SU-DHL-6 (cell line): ENCODE data around the gene RPL32.

Experiments used
- H2AFZ ChIP-seq: fragments of 200-600 bp; sonication (generic); 2 replicates; pipeline ENCODE4 v1.6.1; 2014; ENCODE audit warnings: low read depth, mild to moderate bottlenecking, moderate library complexity, mixed read lengths, antibody characterized with exemption, low read length; ENCODE audit not compliant: severe bottlenecking
- H3F3A ChIP-seq: fragments of 200-600 bp; shearing (Covaris generic); 2 replicates; pipeline ENCODE4 v1.6.0; 2016; ENCODE audit warnings: antibody characterized with exemption, mild to moderate bottlenecking; ENCODE audit not compliant: insufficient read depth
- H3K27ac ChIP-seq: fragments of 200-600 bp; sonication (generic); 2 replicates; pipeline ENCODE4 v1.5.1; 2016; ENCODE audit warnings: low read depth, mild to moderate bottlenecking, low read length, moderate library complexity, mixed read lengths
- H3K27me3 ChIP-seq: fragments of 200-600 bp; sonication (generic), shearing (Covaris generic); 2 replicates; pipeline ENCODE4 v1.6.0; 2014; ENCODE audit warnings: mild to moderate bottlenecking, low read length
- H3K36me3 ChIP-seq: fragments of 200-600 bp; sonication (generic); 2 replicates; pipeline ENCODE4 v1.6.1; 2014; ENCODE audit warnings: mild to moderate bottlenecking, low read length, mixed read lengths
- H3K4me2 ChIP-seq: fragments of 300-600, 200-600 bp; shearing (Covaris generic), sonication (generic); 2 replicates; pipeline ENCODE4 v1.6.0; 2014; ENCODE audit warnings: low read length, low read depth, mild to moderate bottlenecking; ENCODE audit not compliant: poor library complexity, severe bottlenecking
- H3K4me3 ChIP-seq: fragments of 200-600 bp; sonication (generic); 2 replicates; pipeline ENCODE4 v1.5.1; 2014; ENCODE audit warnings: antibody characterized with exemption, low read length, mild to moderate bottlenecking, mixed read lengths; ENCODE audit not compliant: insufficient read depth, poor library complexity, severe bottlenecking
- H3K79me2 ChIP-seq: fragments of 200-600 bp; sonication (generic); 2 replicates; pipeline ENCODE4 v1.6.1; 2014; ENCODE audit warnings: mild to moderate bottlenecking, low read length, moderate library complexity; ENCODE audit not compliant: insufficient read depth
- H3K9ac ChIP-seq: fragments of 200-600 bp; sonication (generic); 2 replicates; pipeline ENCODE4 v1.7.0; 2014; ENCODE audit warnings: mild to moderate bottlenecking, low read length
- H3K9me2 ChIP-seq: fragments of 200-600 bp; sonication (generic); replicated peaks from 2 replicates; pipeline ENCODE4 v1.6.1; 2014; ENCODE audit warnings: low read length; ENCODE audit not compliant: insufficient read depth
- H3K9me3 ChIP-seq: fragments of 200-600 bp; sonication (generic); 2 replicates; pipeline ENCODE4 v1.6.1; 2014; ENCODE audit warnings: low read length, mixed read lengths; ENCODE audit not compliant: insufficient read depth
- H4K20me1 ChIP-seq: fragments of 200-600 bp; sonication (generic); 2 replicates; pipeline ENCODE4 v1.6.1; 2014; ENCODE audit warnings: low read depth, mild to moderate bottlenecking, antibody characterized with exemption, low read length, moderate library complexity, mixed read lengths
- EZH2phosphoT487 ChIP-seq: fragments of 200-600 bp; sonication (generic), shearing (Covaris generic); conservative IDR thresholded peaks from 2 replicates; pipeline ENCODE4 v1.6.1; 2018; ENCODE audit warnings: mild to moderate bottlenecking, antibody characterized with exemption, low read length, moderate library complexity, mixed read lengths
- TF ChIP-seq, protein P1 (sequence below): fragments of 200-600 bp; sonication (generic); IDR thresholded peaks from one replicate; pipeline ENCODE4 v1.5.1; 2017; ENCODE audit warnings: antibody characterized with exemption, mild to moderate bottlenecking, low read length, moderate library complexity; ENCODE audit not compliant: insufficient read depth, poor library complexity, severe bottlenecking

Gene RPL32

DNA sequence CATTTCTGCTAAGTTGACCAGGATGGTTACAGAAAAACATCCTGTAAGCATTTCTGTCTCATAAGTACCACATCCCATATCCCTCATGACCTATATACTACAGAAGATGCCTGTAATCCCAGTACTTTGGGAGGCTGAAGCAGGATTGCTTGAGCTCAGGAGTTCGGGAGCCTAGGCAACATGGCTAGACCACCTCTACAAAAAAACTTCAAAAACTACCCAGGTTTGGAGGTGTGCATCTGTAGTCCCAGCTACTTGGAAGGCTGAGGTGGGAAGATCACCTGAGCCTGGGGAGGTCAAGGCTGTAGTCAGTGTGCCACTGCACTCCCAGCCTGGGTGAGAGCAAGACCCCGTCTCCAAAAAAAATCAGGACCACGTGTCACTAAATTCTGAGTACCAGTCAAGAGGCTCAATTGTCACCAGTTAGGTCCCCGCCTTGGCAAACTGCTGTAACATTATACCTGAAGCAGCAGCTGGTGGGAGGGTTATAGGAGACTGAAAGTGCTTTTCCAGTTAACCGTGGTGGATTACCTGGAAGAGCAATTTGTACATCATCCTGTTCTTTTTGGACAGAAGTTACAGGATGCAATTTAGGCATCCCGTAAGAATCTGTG, 6.2 kb downstream of the RPL32 start:
- Histone ChIP-seq H3K36me3 (peaks cover 52% of the 10 kb centered on the region), H3K4me2 (no peak overlapping the region), H3K9me2 (no peaks in the 10 kb centered on the region), H3K79me2 (peaks cover 40% of the 10 kb centered on the region), H3K9ac (no peak overlapping the region), H3K27me3 (no peaks in the 10 kb centered on the region), H2AFZ (no peak overlapping the region), H4K20me1 (peaks cover 36% of the 10 kb centered on the region), H3K9me3 (no peaks in the 10 kb centered on the region), H3K27ac (no peak overlapping the region), H3K4me3 (no peak overlapping the region), H3F3A (peaks cover 72% of the 10 kb centered on the region)
- no peak for TF ChIP-seq EZH2phosphoT487
- TF ChIP-seq, protein P1, sequence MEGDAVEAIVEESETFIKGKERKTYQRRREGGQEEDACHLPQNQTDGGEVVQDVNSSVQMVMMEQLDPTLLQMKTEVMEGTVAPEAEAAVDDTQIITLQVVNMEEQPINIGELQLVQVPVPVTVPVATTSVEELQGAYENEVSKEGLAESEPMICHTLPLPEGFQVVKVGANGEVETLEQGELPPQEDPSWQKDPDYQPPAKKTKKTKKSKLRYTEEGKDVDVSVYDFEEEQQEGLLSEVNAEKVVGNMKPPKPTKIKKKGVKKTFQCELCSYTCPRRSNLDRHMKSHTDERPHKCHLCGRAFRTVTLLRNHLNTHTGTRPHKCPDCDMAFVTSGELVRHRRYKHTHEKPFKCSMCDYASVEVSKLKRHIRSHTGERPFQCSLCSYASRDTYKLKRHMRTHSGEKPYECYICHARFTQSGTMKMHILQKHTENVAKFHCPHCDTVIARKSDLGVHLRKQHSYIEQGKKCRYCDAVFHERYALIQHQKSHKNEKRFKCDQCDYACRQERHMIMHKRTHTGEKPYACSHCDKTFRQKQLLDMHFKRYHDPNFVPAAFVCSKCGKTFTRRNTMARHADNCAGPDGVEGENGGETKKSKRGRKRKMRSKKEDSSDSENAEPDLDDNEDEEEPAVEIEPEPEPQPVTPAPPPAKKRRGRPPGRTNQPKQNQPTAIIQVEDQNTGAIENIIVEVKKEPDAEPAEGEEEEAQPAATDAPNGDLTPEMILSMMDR: no peak

DNA sequence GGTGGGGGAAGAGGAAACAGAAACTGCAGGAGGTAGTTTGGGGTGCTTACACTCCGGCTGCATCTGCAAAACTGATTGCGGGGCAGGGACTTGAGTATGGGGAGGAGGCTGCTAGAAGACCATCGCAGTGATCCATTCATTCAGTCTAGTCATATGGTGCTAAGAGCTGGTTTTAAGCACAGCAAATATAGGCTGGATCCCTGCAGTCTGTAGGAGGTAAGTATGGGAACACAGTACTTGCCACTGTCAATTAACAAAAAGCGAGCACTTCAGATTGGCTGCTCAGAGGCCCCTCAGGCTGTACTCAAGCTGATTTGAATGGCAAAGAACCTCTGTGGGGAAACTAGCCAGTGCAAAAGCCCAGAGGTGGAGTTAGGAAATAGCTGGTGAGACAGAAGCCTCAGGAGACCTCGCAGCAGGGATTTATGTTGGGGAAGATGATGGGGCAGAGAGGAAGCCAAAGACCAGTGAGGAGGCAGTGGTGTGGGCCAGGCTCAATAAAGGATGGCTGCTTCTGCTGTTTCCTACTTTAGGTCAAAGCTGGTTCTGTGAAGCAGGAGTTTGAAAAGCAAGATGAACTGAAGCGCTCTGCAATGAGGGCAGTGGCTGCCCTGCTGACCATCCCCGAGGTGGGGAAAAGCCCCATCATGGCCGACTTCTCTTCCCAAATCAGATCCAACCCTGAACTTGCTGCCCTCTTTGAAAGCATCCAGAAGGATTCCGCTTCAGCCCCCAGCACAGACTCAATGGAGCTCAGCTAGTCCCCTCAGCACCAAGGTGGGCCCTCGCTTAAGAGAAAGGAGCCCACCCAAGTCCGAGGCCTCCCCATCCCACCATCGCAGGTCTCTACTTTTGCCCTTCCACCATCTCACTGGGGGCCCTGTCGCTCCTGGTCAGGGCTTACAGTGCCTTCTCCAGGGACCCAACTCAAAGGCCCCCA, 7.9 kb downstream of the RPL32 start:
- no peak overlapping the region for H3K9ac ChIP-seq
- no peak overlapping the region for H3K4me3 ChIP-seq
- H3K9me2 ChIP-seq: no peaks in the 10 kb centered on the region
- no peaks in the 10 kb centered on the region for H3K9me3 ChIP-seq
- H3K27me3 ChIP-seq: no peaks in the 10 kb centered on the region
- peaks cover 21% of the 10 kb centered on the region for H4K20me1 ChIP-seq
- H3K79me2 ChIP-seq: peaks cover 23% of the 10 kb centered on the region
- no peak overlapping the region for H2AFZ ChIP-seq
- peaks cover 36% of the 10 kb centered on the region for H3K36me3 ChIP-seq
- peaks cover 61% of the 10 kb centered on the region for H3F3A ChIP-seq
- H3K4me2 ChIP-seq: no peak overlapping the region
- H3K27ac ChIP-seq: no peak overlapping the region
- TF ChIP-seq, protein P1: no peak
- no peak for TF ChIP-seq EZH2phosphoT487

DNA sequence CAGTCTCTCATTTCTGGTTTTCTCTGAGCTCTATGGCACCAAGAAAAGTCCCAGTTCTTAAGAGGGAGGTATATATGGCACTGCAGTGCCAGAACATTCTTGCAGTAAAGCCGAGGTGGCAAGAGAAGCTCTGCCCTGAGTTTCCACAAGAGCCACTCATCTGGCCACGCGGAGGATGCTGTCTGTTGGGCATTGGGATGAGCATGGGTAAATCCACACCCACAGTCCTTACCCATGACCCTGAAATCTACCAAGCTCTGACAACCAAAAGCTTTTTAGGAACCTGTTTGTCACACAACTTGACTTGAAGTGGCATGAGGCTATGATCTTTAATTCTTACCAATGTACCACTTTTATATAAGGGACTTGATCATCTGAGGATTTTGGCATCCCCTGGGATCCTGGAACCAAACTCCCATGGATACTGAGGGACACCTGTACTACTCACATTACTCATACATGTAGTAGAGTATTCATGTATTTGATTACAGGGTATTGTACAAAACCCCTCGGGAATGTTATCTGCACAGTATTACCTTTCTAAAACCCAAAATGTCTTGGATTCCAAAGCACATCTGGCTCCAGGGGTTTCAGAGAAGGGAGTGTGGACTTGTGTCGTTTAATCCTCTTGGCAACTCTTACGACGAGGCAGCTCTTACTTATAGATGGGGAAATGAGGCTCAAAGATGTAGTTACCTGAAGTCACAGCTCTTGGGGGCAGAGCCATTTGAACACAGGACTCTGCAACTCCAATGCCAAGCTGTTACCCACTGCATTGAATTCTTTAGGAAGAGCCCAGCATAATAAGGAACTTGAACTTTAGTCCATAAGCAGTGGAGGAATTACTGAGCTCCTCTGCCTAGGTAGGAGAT, 8.8 kb downstream of the RPL32 start:
- Histone ChIP-seq H3K9me3 (no peaks in the 10 kb centered on the region), H4K20me1 (peaks cover 14% of the 10 kb centered on the region; the same call in 1 of the 2 replicates), H3K4me2 (no peak overlapping the region), H3K9me2 (no peaks in the 10 kb centered on the region), H3K27me3 (no peaks in the 10 kb centered on the region), H3K4me3 (no peak overlapping the region), H3K9ac (no peak overlapping the region), H3K36me3 (peaks cover 30% of the 10 kb centered on the region), H3K79me2 (peaks cover 14% of the 10 kb centered on the region), H3K27ac (no peak overlapping the region), H3F3A (peaks cover 57% of the 10 kb centered on the region), H2AFZ (no peak overlapping the region)
- no peak for TF ChIP-seq EZH2phosphoT487
- TF ChIP-seq, protein P1: no peak
